Measurements from ENCODE around the gene TSLP. TPM values are rescaled to one million over a fixed set of nuclear protein-coding genes. Genes with fewer than 3 reads are reported as not detected.

Gene TSLP
- total RNA-seq, 4 donors from 2014 or later: 1.8 TPM; not detected in 3

DNA sequence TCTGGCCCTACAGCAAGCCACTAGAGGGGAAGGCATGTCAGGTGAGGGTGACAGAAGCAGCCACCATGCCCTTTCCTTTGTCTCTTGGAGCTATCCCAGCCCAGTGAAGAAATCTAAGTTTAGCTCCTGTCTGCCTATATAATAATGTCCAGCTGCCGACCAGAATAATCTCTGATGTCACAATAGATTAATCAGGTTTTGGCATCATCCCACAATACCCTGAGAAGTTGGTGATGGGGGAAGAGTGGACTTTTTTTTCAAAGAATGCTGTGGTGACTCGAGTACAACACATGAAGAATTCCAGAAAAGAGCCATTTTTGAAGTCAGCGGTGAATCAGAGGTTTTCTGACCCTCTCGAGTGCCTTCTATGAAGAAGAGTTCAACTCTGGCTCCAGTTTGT is 1.7 kb upstream of the TSLP start:
- no peak for DNase-seq (ENCODE audit: low spot score in 2 of 2)
- Histone ChIP-seq H3K27me3 (peaks cover 0 to 34% of the 10 kb centered on the region in 2 donors), H3K36me3 (no peaks in the 10 kb centered on the region), H3K4me3 (peak overlapping the region in 1 of 4 donors; percentile 44), H3K27ac (no peak overlapping the region), H3K9me3 (no peaks in the 10 kb centered on the region), H3K4me1 (peaks cover 0 to 38% (median 6%) of the 10 kb centered on the region in 4 donors)
- WGBS, 2 donors: 29 to 31% methylated on average over 4 of the region's 4 CpGs
- no peak for TF ChIP-seq EP300 (IDR thresholded peaks at IDR 0.05)
- TF ChIP-seq POLR2A (IDR thresholded peaks at IDR 0.05): no peak
- TF ChIP-seq, protein P1, sequence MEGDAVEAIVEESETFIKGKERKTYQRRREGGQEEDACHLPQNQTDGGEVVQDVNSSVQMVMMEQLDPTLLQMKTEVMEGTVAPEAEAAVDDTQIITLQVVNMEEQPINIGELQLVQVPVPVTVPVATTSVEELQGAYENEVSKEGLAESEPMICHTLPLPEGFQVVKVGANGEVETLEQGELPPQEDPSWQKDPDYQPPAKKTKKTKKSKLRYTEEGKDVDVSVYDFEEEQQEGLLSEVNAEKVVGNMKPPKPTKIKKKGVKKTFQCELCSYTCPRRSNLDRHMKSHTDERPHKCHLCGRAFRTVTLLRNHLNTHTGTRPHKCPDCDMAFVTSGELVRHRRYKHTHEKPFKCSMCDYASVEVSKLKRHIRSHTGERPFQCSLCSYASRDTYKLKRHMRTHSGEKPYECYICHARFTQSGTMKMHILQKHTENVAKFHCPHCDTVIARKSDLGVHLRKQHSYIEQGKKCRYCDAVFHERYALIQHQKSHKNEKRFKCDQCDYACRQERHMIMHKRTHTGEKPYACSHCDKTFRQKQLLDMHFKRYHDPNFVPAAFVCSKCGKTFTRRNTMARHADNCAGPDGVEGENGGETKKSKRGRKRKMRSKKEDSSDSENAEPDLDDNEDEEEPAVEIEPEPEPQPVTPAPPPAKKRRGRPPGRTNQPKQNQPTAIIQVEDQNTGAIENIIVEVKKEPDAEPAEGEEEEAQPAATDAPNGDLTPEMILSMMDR (IDR thresholded peaks at IDR 0.05): no peak

DNA sequence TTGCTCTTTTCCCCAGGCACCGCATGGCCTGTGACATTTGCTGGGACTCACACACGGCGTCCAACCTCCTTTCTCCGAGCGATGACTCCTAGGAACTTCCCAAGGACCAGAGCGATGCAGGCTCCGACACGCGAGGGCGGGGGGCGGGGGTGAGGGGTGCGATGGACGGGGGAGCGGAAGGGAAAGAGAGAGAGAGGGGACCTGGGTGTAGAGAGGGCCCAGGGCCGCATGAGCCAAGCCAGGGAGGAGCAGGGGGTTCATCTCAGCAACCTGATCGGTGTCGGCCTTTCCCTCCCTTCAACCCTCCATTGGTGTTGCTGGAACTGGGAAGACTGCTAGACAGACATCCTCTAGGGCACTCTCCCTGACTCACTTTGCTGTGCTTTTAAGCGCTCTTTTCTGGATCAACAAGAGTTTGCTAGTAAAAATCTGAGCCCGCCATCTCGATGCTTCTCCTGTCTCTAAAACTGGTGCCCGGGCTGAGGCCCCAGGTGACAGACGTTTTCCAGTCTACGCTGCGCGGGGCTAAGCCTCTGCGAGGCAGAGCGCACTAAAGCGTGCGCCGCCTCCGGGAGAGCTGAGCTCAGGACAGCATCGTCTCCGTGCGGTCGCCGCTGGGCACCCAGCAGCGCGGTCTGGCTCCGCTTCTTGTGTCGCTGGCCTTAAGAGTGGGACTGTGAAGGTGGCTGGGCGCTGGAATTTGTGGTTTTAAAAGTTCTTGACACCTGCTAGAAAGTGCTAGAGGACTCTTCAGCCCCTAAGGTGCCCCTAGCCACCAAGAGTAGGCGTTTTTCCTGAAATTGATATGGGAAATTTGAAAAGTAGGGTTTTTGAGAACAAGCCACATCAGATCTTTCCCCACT is 1.0 kb upstream of the TSLP start:
- no peaks in the 10 kb centered on the region for H3K9me3 ChIP-seq
- WGBS, 2 donors: 7 to 15% methylated on average over 21 to 35 of the region's 42 CpGs
- H3K4me3 ChIP-seq: peak overlapping the region in 2 of 4 donors; percentile 27 to 44
- DNase-seq (ENCODE audit: low spot score in 2 of 2): no peak
- TF ChIP-seq, protein P1 (IDR thresholded peaks at IDR 0.05): no peak
- no peak for TF ChIP-seq EP300 (IDR thresholded peaks at IDR 0.05)
- no peak for TF ChIP-seq POLR2A (IDR thresholded peaks at IDR 0.05)
- H3K27ac ChIP-seq: no peak overlapping the region
- H3K36me3 ChIP-seq: no peaks in the 10 kb centered on the region
- H3K4me1 ChIP-seq: peaks cover 0 to 44% (median 6%) of the 10 kb centered on the region in 4 donors
- H3K27me3 ChIP-seq: peaks cover 0 to 34% of the 10 kb centered on the region in 2 donors

DNA sequence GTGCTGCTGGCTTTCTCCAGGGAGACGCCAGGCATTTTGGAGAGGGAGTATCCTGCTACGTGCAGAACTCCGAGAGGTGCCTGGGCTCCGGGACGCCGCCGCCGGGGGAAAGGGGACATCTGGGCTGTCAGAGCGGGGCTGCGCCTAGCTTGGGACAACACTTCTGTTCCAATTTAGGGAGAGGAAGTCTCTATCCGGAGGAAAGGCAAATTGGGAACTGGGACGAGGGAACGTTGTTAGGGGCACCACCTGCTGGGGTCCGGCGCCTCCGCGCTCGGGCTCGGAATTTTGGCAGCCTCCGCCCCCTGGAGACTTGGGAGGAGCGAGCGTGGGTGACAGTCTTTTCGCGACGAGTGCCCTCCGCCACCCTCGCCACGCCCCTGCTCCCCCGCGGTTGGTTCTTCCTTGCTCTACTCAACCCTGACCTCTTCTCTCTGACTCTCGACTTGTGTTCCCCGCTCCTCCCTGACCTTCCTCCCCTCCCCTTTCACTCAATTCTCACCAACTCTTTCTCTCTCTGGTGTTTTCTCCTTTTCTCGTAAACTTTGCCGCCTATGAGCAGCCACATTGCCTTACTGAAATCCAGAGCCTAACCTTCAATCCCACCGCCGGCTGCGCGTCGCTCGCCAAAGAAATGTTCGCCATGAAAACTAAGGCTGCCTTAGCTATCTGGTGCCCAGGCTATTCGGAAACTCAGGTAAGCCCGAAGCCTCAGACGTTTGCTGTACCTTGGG is 1.6 kb downstream of the TSLP start:
- 2% methylated on average over 44 of the region's 44 CpGs for WGBS, 2 donors
- H3K27ac ChIP-seq: peak overlapping the region in 1 of 4 donors; percentile 2
- peak overlapping the region; percentile 22 to 54 (median 42) for H3K4me3 ChIP-seq
- TF ChIP-seq, protein P1 (IDR thresholded peaks at IDR 0.05): no peak
- no peak for TF ChIP-seq POLR2A (IDR thresholded peaks at IDR 0.05)
- TF ChIP-seq EP300 (IDR thresholded peaks at IDR 0.05): no peak
- peak in 1 of 2 donors; percentile 31 for DNase-seq (ENCODE audit: low spot score in 2 of 2)
- peaks cover 0 to 28% of the 10 kb centered on the region in 2 donors for H3K27me3 ChIP-seq
- H3K9me3 ChIP-seq: no peaks in the 10 kb centered on the region
- no peaks in the 10 kb centered on the region for H3K36me3 ChIP-seq
- H3K4me1 ChIP-seq: peaks cover 0 to 44% (median 6%) of the 10 kb centered on the region in 4 donors

DNA sequence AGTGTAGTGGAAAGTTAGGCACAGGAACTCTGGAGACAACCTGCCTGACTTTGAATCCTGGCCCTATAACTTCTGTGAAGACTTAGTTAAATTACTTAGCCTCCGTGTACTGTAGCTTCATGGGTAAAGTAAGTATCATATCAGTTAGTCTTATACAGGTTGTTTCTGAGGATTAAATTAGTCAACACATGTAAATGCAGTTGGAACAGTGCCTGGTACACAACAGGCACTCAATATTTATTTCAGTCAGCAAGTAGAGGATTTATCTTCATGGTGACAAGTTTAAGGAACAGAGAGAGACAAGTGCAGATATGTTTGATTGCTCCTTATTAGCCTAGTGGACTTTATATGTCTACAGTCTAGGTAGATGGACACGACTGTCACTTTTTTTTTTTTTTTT is 2.7 kb downstream of the TSLP start:
- no peak overlapping the region for H3K4me3 ChIP-seq
- 75 to 88% methylated on average over 2 of the region's 2 CpGs for WGBS, 2 donors
- H3K27ac ChIP-seq: no peak overlapping the region
- H3K4me1 ChIP-seq: peaks cover 0 to 44% (median 6%) of the 10 kb centered on the region in 4 donors
- TF ChIP-seq EP300 (IDR thresholded peaks at IDR 0.05) (no peak), POLR2A (IDR thresholded peaks at IDR 0.05) (no peak)
- TF ChIP-seq, protein P1 (IDR thresholded peaks at IDR 0.05): no peak
- peaks cover 0 to 17% of the 10 kb centered on the region in 2 donors for H3K27me3 ChIP-seq
- no peak for DNase-seq (ENCODE audit: low spot score in 2 of 2)
- H3K9me3 ChIP-seq: no peaks in the 10 kb centered on the region
- H3K36me3 ChIP-seq: no peaks in the 10 kb centered on the region

DNA sequence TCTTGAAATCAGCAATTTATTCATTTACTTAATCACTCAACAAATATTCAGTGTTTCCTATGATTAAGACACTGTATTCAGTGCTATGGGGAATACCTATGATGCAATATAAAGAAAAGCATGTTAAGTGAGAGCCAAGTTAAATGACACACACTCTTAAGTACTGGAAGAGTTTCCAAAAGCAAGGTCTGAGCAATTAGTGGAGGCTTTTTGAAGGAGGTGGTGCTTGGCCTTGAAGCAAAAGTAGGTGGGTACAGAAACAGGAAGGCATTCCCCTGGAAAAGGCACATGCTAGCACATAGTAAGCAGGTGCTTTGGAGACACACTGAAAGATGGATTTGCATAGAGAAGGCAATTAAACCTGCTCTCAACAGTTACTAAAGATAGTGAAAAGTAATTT is 4.0 kb downstream of the TSLP start:
- no peaks in the 10 kb centered on the region for H3K9me3 ChIP-seq
- peaks cover 0 to 6% of the 10 kb centered on the region in 2 donors for H3K27me3 ChIP-seq
- peaks cover 0 to 36% (median 6%) of the 10 kb centered on the region in 4 donors for H3K4me1 ChIP-seq
- no peak overlapping the region for H3K27ac ChIP-seq
- no peak for DNase-seq (ENCODE audit: low spot score in 2 of 2)
- TF ChIP-seq POLR2A (IDR thresholded peaks at IDR 0.05) (no peak), EP300 (IDR thresholded peaks at IDR 0.05) (no peak)
- TF ChIP-seq, protein P1 (IDR thresholded peaks at IDR 0.05): no peak
- H3K36me3 ChIP-seq: no peaks in the 10 kb centered on the region
- H3K4me3 ChIP-seq: no peak overlapping the region
